Measurements from ENCODE around the gene AHNAK2.

DNA sequence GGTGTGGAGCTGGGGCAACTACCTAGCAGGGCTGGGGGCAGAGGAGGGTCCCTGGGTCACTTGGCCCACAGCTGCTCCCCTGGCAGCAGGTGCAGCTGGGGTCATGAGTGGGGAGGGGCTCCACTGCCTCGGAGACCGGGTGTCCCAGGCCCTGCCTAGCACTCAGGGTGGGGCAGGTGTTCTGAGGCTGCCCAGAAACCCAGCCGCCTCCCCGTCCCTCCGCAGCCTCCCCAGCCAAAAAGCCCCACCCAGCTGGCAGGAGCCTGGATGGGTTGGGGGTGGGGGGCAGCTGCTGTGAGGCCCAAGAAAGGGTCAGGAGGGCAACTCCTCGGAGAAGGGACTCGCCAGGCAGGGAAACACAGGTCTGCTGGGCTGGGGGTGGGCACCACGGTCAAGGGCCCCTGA is 11.2 kb downstream of the AHNAK2 start:
- TF ChIP-seq, protein P1, sequence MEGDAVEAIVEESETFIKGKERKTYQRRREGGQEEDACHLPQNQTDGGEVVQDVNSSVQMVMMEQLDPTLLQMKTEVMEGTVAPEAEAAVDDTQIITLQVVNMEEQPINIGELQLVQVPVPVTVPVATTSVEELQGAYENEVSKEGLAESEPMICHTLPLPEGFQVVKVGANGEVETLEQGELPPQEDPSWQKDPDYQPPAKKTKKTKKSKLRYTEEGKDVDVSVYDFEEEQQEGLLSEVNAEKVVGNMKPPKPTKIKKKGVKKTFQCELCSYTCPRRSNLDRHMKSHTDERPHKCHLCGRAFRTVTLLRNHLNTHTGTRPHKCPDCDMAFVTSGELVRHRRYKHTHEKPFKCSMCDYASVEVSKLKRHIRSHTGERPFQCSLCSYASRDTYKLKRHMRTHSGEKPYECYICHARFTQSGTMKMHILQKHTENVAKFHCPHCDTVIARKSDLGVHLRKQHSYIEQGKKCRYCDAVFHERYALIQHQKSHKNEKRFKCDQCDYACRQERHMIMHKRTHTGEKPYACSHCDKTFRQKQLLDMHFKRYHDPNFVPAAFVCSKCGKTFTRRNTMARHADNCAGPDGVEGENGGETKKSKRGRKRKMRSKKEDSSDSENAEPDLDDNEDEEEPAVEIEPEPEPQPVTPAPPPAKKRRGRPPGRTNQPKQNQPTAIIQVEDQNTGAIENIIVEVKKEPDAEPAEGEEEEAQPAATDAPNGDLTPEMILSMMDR (IDR thresholded peaks at IDR 0.05; ENCODE audit: low read length) = no peak
- no peak for TF ChIP-seq EZH2 (IDR thresholded peaks at IDR 0.05; ENCODE audit: borderline replicate concordance, low read length)
